ENCODE data around the gene POTEI. TPM values are rescaled to one million over a fixed set of nuclear protein-coding genes. Genes with fewer than 3 reads are reported as not detected.
A peak's percentile ranks its signal among the peaks of the same experiment; 100 is the strongest.
"Not testable (repeated sequence)": the region's sequence is repeated elsewhere in the genome, so short reads cannot be mapped to it uniquely, and the experiment has no call there.

The POTEI gene
- polyA plus RNA-seq, 3 donors, result 0.11 to 0.19 (median 0.17) TPM

DNA sequence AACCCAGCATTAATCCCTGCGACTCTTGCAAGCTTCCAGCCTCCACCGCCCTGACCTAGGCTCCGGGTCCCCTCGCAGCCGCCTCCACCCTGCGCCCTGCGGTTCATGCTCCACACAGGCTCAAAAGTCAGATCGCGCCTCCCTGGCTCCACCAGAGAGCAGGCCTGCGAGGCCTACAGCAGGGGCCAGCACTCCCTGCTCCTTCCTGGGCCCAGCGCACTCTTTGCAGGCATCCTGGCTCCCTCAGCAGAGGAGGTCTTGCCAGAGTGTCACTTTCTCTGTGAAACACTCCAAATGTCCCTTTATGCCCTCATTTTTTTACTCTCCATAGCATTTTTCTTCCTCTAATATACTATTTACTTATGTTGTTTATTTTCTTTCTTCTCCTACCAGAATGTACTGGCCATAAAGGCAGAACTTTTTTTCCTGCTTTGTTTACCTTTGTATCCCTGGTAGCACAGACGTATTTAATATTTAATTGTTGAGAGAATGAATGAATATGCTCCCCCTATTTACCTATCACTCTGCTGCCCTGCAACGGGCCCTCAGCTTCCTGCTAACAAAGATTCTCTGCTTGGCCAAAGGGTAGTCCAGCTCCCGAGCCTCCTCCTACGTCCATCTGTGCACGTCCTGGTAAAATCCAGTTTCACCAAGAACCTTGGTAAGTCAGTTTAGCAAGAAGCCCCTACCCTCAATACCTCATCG lies 2.8 kb upstream of the POTEI start:
- DNase-seq (ENCODE audit: extremely low read depth in 1 of 11, low read depth in 9 of 11, low spot score in 4 of 11), result not testable (repeated sequence)

DNA sequence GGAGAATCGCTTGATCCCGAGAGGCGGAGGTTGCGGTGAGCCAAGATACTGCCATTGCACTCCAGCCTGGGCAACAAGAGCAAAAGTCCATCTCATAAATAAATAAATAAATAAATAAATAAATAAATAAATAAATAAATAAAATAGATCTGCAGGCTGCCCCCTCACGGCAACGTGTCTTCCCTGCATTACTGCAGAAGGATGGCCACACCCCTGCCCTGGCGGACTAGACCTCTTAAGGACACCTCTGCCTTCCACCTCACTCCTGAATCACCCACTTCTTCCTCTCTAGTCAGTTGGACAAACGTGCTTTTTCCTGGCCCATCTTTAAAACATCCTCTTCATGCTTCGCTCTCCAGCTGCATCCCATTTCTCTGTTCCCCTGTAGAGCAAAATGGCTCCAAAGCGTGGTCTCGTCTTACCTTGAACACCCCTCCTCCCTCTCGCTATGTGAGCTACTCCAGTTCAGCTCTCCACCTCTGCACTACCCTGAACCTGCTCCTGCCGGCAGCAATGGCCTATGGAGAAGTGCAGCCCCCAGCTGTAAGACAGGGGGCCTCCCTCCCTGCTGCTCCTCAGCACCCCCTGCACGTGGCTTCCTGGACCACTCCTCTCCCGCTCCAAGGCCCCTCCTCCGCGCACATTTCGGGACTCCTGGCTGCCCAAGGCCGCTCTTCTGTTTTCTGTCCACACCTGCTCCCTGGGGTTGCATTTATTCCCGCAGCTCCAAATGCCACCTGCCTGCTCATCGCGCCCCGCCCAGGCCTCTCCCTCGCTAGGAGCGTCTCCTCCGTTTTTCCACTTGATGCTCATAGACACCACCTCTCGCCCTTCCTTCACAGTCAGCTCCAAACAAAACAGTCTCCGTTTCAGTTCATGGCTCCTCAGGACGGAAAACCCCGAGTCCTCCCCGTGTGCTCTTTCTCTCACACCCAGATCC lies 1.9 kb upstream of the POTEI start:
- DNase-seq (ENCODE audit: extremely low read depth in 1 of 11, low read depth in 9 of 11, low spot score in 4 of 11), result not testable (repeated sequence)

DNA sequence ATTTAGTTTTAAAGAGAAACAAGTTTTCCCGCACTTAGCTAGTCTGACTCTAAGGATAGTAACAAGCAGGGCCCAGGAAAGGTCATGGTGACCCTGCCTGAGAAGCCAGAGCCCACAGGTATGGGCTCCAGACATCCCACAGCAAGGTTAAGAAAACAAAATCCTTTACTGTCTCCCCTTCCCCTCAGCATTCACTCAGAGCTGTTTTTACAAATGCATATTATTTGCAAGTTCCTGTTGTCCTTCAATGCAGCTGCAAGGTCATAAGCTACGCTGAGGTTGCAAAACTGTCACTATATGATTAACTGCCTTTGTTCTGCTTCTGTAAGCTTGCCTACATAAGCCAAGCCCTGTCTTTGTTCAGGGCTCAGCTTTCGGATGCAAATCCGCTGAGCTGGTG lies 18.1 kb downstream of the POTEI start:
- DNase-seq (ENCODE audit: extremely low read depth in 1 of 11, low read depth in 9 of 11, low spot score in 4 of 11), result not testable (repeated sequence)

DNA sequence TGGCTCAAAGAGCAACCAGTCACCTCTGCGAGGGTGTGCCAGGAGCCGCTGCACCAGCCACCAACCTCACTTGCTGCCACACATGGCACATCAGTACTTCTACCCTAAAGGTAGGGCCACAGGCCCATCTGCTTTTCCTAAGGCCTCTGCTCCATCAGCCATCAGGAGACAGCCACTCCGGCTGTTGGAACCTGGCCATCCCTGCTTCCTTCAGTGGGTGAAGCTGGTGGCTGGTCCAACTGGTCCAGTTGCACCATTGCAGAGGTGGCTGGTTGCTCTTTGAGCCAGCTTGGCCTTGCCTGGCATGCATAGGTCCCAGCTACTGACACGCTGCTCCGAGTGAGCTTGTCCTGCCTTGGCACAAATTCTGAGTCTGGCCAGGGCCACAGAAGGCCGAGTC lies 53.7 kb downstream of the POTEI start:
- DNase-seq (ENCODE audit: extremely low read depth in 1 of 11, low read depth in 9 of 11, low spot score in 4 of 11), result not testable (repeated sequence)

DNA sequence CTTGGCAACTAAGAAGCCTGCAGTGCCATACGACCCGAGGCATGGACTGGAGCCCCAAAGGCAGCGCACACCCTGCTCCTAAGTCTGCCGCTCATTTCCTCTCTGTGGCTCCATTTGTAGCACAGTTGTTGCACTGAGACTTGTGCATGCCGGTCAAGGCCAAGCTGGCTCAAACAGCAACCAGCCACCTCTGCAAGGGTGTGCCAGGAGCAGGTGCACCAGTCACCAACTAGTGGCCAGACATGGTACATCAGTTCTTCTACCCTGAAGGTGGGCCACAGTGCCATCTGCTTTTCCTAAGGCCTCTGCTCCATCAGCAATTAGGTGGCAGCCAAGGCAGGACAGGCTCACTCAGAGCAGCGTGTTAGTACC lies 54.4 kb downstream of the POTEI start:
- not testable (repeated sequence) for DNase-seq (ENCODE audit: extremely low read depth in 1 of 11, low read depth in 9 of 11, low spot score in 4 of 11)

DNA sequence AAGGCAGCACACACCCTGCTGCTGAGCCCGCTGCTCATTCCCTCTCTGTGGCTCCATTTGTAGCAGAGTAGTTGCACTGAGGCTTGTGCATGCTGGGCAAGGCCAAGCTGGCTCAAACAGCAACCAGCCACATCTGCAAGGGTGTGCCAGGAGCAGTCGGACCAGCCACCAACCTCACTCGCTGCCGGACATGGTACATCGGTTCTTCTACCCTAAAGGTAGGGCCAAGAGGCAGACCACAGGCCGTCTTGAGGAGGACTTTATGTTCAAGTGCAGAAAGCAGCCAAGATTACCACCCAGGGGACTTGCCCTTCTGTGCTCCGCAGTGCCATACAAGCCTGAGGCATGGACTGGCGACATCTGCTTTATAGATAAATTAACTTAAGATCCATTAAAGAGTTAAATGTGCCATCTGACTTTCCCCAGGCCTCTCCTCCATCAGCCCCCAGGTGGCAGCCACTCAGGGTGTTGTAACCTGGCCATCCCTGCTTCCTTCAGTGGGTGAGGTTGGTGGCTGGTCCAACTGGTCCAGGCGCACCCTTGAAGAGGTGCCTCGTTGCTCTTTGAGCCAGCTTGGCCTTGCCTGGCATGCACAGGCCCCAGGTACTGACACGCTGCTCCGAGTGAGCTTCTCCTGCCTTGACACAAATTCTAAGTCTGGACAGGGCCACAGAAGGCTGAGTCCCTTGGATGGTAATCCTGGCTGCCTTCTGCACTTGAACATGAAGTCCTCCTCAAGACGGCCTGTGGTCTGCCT lies 55.0 kb downstream of the POTEI start:
- DNase-seq (ENCODE audit: extremely low read depth in 1 of 11, low read depth in 9 of 11, low spot score in 4 of 11), result not testable (repeated sequence)

DNA sequence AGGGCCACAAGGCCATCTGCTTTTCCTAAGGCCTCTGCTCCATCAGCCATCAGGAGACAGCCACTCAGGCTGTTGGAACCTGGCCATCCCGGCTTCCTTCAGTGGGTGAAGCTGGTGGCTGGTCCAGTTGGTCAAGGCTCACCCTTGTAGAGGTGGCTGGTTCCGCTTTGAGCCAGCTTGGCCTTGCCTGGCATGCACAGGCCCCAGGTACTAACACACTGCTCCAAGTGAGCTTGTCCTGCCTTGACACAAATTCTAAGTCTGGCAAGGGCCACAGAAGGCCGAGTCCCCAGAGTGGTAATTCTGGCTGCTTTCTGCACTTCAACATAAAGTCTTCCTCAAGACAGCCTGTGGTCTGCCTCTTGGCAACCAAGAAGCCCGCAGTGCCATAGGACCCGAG lies 56.2 kb downstream of the POTEI start:
- not testable (repeated sequence) for DNase-seq (ENCODE audit: extremely low read depth in 1 of 11, low read depth in 9 of 11, low spot score in 4 of 11)

DNA sequence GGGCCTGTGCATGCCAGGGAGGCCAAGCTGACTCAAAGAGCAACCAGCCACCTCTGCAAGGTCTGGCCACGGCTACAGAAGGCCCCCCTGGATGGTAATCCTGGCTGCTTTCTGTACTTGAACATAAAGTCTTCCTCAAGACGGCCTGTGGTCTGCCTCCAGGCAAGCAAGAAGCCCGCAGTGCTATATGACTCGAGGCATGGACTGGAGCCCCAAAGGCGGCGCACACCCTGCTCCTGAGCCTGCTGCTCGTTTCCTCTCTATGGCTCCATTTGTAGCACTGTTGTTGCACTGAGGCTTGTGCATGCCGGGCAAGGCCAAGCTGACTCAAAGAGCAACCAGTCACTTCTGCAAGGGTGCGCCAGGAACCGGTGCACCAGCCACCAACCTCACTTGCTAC lies 57.3 kb downstream of the POTEI start:
- DNase-seq (ENCODE audit: extremely low read depth in 1 of 11, low read depth in 9 of 11, low spot score in 4 of 11), result not testable (repeated sequence)

DNA sequence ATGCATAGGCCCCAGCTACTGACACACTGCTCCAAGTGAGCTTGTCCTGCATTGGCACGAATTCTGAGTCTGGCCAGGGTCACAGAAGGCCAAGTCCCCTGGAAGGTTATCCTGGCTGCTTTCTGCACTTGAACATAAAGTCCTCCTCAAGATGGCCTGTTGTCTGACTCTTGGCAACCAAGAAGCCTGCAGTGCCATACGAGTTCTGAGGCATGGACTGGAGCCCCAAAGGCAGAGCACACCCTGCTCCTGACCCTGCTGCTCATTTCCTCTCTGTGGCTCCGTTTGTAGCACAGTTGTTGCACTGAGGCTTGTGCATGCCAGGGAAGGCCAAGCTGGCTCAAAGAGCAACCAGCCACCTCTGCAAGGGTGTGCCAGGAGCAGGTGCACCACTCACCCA lies 57.9 kb downstream of the POTEI start:
- not testable (repeated sequence) for DNase-seq (ENCODE audit: extremely low read depth in 1 of 11, low read depth in 9 of 11, low spot score in 4 of 11)

DNA sequence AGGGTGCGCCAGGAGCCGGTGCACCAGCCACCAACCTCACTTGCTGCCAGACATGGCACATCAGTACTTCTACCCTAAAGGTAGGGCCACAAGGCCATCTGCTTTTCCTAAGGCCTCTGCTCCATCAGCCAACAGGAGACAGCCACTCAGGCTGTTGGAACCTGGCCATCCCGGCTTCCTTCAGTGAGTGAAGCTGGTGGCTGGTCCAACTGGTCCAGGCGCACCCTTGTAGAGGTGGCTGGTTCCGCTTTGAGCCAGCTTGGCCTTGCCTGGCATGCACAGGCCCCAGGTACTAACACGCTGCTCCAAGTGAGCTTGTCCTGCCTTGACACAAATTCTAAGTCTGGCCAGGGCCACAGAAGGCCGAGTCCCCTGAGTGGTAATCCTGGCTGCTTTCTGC lies 58.8 kb downstream of the POTEI start:
- not testable (repeated sequence) for DNase-seq (ENCODE audit: extremely low read depth in 1 of 11, low read depth in 9 of 11, low spot score in 4 of 11)

DNA sequence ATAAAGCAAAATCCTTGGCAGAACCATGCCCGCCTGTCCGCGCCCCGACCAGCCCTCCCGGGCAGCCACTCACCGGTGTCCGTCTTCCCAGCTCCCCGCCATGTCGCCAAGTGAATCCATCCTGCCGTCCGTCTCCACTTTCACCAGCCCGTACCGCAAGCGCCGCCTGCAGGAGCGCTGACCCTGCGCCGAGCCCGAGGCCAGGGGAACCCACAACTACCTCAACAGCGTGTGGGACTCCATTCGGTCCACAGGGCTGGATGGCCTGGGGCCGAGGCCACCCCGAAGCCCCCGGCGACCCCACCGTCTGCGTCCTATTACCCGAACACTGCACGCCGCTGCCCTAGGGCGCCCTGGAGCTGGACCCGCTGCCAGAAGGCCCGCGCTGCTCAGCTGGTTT lies 81.5 kb downstream of the POTEI start:
- peak in 7 of 11 donors; percentile 1 to 16 (median 7) for DNase-seq (ENCODE audit: extremely low read depth in 1 of 11, low read depth in 9 of 11, low spot score in 4 of 11)

DNA sequence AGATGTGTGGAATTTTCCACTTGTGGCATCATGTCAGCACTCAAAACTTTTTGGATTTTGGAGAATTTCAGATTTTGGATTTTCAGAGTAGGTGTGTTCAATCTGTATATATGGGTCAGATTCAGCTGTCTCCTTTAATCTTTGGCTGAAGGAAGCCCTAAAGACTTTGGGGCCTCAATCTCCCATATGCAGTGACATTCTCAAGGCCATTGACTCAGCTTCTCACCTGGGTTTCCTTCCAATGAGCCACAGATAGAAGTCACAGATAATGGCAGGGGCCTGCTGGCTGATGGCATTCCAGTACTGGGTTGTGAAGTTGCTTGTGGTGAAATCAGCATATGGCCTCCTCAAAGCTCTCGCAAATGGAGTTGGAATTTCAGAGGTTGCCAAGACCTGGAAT lies 90.3 kb downstream of the POTEI start:
- not testable (repeated sequence) for DNase-seq (ENCODE audit: extremely low read depth in 1 of 11, low read depth in 9 of 11, low spot score in 4 of 11)

DNA sequence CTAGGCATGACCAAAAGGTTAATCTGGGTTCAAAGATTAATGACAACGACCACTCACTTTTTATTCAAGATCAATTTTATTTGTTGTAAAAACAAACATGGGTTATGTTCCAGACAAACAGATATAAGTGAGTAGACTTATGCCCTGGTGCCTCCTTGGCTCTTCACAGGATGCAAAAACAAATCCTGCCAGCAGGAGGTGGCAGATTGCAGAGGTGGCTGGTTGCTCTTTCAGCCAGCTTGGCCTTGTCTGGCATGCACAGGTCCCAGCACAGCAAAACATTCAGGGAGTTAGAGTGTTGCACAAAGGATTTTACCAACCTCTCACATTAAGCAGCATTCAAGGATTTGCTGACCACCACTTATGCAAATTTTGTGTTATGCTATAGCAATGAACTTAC lies 92.4 kb downstream of the POTEI start:
- DNase-seq (ENCODE audit: extremely low read depth in 1 of 11, low read depth in 9 of 11, low spot score in 4 of 11), result not testable (repeated sequence)

Other genes with a start within 250 kb of the POTEI start
- gene IMP4, start 166.4 kb downstream of the POTEI start, polyA plus RNA-seq (ENCODE audit: insufficient read length in 3 of 3), result 10 to 100 TPM; 35.1 to 40.2 (median 38.4) TPM
- 10 to 100 TPM; 25.5 to 39.5 (median 30.5) TPM for gene PTPN18, start 153.3 kb downstream of the POTEI start, polyA plus RNA-seq (ENCODE audit: insufficient read length in 3 of 3)
- not detected for gene CFC1B, start 11.9 kb upstream of the POTEI start, polyA plus RNA-seq (ENCODE audit: insufficient read length in 3 of 3)
- gene CFC1, start 90.2 kb upstream of the POTEI start, polyA plus RNA-seq (ENCODE audit: insufficient read length in 3 of 3), result not detected
- under 1 TPM in 1 of 3 donors, not detected in 2; 0.04 TPM for gene POTEJ, start 102.1 kb upstream of the POTEI start, polyA plus RNA-seq (ENCODE audit: insufficient read length in 3 of 3)
- gene GPR148, start 219.7 kb upstream of the POTEI start, polyA plus RNA-seq (ENCODE audit: insufficient read length in 3 of 3), result not detected
- gene AMER3, start 246.2 kb upstream of the POTEI start, polyA plus RNA-seq (ENCODE audit: insufficient read length in 3 of 3), result under 1 TPM; 0.03 to 0.06 (median 0.03) TPM